HepG2 (cell line): ENCODE measurements around the gene HES7. TPM values are rescaled to one million over a fixed set of nuclear protein-coding genes. Genes with fewer than 3 reads are reported as not detected.

Source experiments
- ATAC-seq: fragments of 200-7000 bp; cut with Tn5 transposase; 3 replicates; pipeline ENCODE4 v1.9.1; 2020; ENCODE audit warnings: mild to moderate bottlenecking, moderate library complexity
- BruUV-seq: library from RNA; stranded (reverse); fragments of 400-500 nt; replicated peaks from 2 replicates; lab custom pipeline; 2021; lab: Mats Ljungman, UMichigan
- CTCF ChIA-PET: fragments of 300-600 bp; formaldehyde crosslinking; extraction: SDS; loops from one replicate; lab custom pipeline; 2021; ENCODE audit warnings: low total read pairs, inconsistent platforms, low intra/inter-chr PET ratio; lab: Yijun Ruan, JAX
- POLR2A ChIA-PET: fragments of 350-600 bp; sonication (Branson Sonifier 250); formaldehyde crosslinking; loops from one replicate; lab custom pipeline; 2020; ENCODE audit warnings: antibody characterized with exemption, inconsistent platforms; lab: Yijun Ruan, JAX
- DNase-seq: peaks from one replicate; pipeline ENCODE4 v3.0.0-alpha.2; 2015; ENCODE audit warnings: low spot score
- FAIRE-seq: peaks from 3 replicates; lab custom pipeline; 2011; peaks lifted over from hg19 to GRCh38; lab: Jason Lieb, UNC
- H2AFZ ChIP-seq: one replicate; pipeline ENCODE4 v1.6.1; 2011; ENCODE audit warnings: low read length, inconsistent platforms
- H3K27ac ChIP-seq: fragments of 300-600 bp; 3 replicates; pipeline ENCODE4 v1.8.0; 2011; ENCODE audit warnings: mixed run types, mild to moderate bottlenecking, mixed read lengths, low read length, inconsistent platforms; ENCODE audit not compliant: insufficient read depth; ENCODE audit errors: extremely low read length
- H3K27me3 ChIP-seq, 2 experiments: fragments of 200-600 bp in 1 of 2; 2 replicates in 1 of 2; 3 replicates in 1 of 2; pipeline versions ENCODE4 v1.6.0 to v1.8.0; 2011; ENCODE audit warnings: low read length in 2 of 2, mild to moderate bottlenecking in 2 of 2, moderate library complexity in 2 of 2, inconsistent platforms in 1 of 2; ENCODE audit not compliant: insufficient read depth in 2 of 2, control insufficient read depth in 1 of 2
- H3K36me3 ChIP-seq, 2 experiments: fragments of 200-600 bp in 1 of 2; replicated peaks in 1 of 2; 2 replicates in 1 of 2; 3 replicates in 1 of 2; pipeline versions ENCODE4 v1.5.1 to v1.8.0; 2011; ENCODE audit warnings: low read length in 2 of 2, inconsistent platforms in 1 of 2; ENCODE audit not compliant: insufficient read depth in 2 of 2, control insufficient read depth in 1 of 2
- H3K4me1 ChIP-seq: 2 replicates; pipeline ENCODE4 v1.5.1; 2012; ENCODE audit warnings: low read length, inconsistent platforms; ENCODE audit not compliant: insufficient read depth
- H3K4me2 ChIP-seq: 2 replicates; pipeline ENCODE4 v1.6.0; 2011; ENCODE audit warnings: low read depth, low read length, inconsistent platforms
- H3K4me3 ChIP-seq, 3 experiments: fragments of 200-600 bp in 1 of 3; sonication (generic), shearing (Covaris generic) in 1 of 3; replicated peaks in 1 of 3; 2 replicates each; pipeline ENCODE4 v1.5.1; 2011 to 2016; ENCODE audit warnings: low read length in 3 of 3, inconsistent platforms in 2 of 3, low read depth in 2 of 3, mild to moderate bottlenecking in 2 of 3, control low read depth in 1 of 3, mixed read lengths in 1 of 3; ENCODE audit not compliant: insufficient read depth in 1 of 3
- H3K79me2 ChIP-seq: one replicate; pipeline ENCODE4 v1.6.1; 2011; ENCODE audit warnings: low read length, inconsistent platforms; ENCODE audit not compliant: insufficient read depth
- H3K9ac ChIP-seq: 2 replicates; pipeline ENCODE4 v1.6.0; 2011; ENCODE audit warnings: mild to moderate bottlenecking, low read depth, low read length, inconsistent platforms; ENCODE audit not compliant: insufficient read depth
- H3K9me3 ChIP-seq: 2 replicates; pipeline ENCODE4 v1.5.1; 2012; ENCODE audit warnings: mild to moderate bottlenecking, low read length
- H4K20me1 ChIP-seq: 2 replicates; pipeline ENCODE4 v1.6.0; 2011; ENCODE audit warnings: inconsistent platforms, mild to moderate bottlenecking, low read length, moderate library complexity; ENCODE audit not compliant: insufficient read depth
- BCL6 ChIP-seq: IDR thresholded peaks from 2 replicates; pipeline ENCODE4 v1.6.1; 2016; ENCODE audit warnings: missing genetic modification reagents, missing compliant biosample characterization
- CREB3 ChIP-seq: sonication (generic); formaldehyde crosslinking; IDR thresholded peaks from 2 replicates; pipeline ENCODE4 v1.5.0; 2020; ENCODE audit warnings: missing genetic modification reagents
- DNMT1 ChIP-seq: sonication (generic); formaldehyde crosslinking; IDR thresholded peaks from 2 replicates; pipeline ENCODE4 v1.5.1; 2020; ENCODE audit warnings: mild to moderate bottlenecking, missing genetic modification reagents
- DNMT3B ChIP-seq: conservative IDR thresholded peaks from 2 replicates; pipeline ENCODE4 v1.6.1; 2016; ENCODE audit warnings: missing biosample characterization, control low read depth
- ELF4 ChIP-seq: sonication (generic); formaldehyde crosslinking; IDR thresholded peaks from 2 replicates; pipeline ENCODE4 v1.5.0; 2020; ENCODE audit warnings: missing genetic modification reagents, mild to moderate bottlenecking, moderate library complexity, borderline replicate concordance
- FOSL1 ChIP-seq: sonication (generic); formaldehyde crosslinking; IDR thresholded peaks from 2 replicates; pipeline ENCODE4 v1.9.0; 2021; ENCODE audit warnings: missing genetic modification reagents, borderline replicate concordance
- GATA4 ChIP-seq: sonication (generic); IDR thresholded peaks from 2 replicates; pipeline ENCODE4 v1.6.1; 2016; ENCODE audit warnings: antibody characterized with exemption, low read depth, borderline replicate concordance
- GFI1 ChIP-seq: sonication (generic); formaldehyde crosslinking; IDR thresholded peaks from 2 replicates; pipeline ENCODE4 v1.5.0; 2020; ENCODE audit warnings: missing genetic modification reagents, mild to moderate bottlenecking, borderline replicate concordance
- KLF11 ChIP-seq: IDR thresholded peaks from 2 replicates; pipeline ENCODE4 v1.6.1; 2016; ENCODE audit warnings: missing compliant biosample characterization
- MED1 ChIP-seq: sonication (generic); formaldehyde crosslinking; IDR thresholded peaks from 2 replicates; pipeline ENCODE4 v1.4.0; 2020; ENCODE audit warnings: missing genetic modification reagents
- MXD4 ChIP-seq: IDR thresholded peaks from 2 replicates; pipeline ENCODE4 v1.6.1; 2016; ENCODE audit warnings: mild to moderate bottlenecking, missing biosample characterization, missing genetic modification reagents
- NCOA2 ChIP-seq: sonication (generic); formaldehyde crosslinking; IDR thresholded peaks from 2 replicates; pipeline ENCODE4 v1.8.0; 2022; ENCODE audit warnings: inconsistent platforms
- NFYB ChIP-seq: sonication (generic); formaldehyde crosslinking; IDR thresholded peaks from 2 replicates; pipeline ENCODE4 v1.4.0; 2020; ENCODE audit warnings: missing genetic modification reagents
- NONO ChIP-seq, 2 experiments: fragments of 450-650 bp in 1 of 2; sonication (generic) in 1 of 2; formaldehyde crosslinking in 1 of 2; IDR thresholded peaks in 1 of 2; conservative IDR thresholded peaks in 1 of 2; 2 replicates each; pipeline versions ENCODE4 v1.6.1 to v1.8.0; 2017 to 2022; ENCODE audit warnings: mild to moderate bottlenecking in 1 of 2, missing genetic modification reagents in 1 of 2, moderate library complexity in 1 of 2
- NPAS2 ChIP-seq: sonication (generic); formaldehyde crosslinking; IDR thresholded peaks from 2 replicates; pipeline ENCODE4 v1.8.0; 2022; ENCODE audit warnings: mild to moderate bottlenecking, missing genetic modification reagents, borderline replicate concordance
- SYNCRIP ChIP-seq: fragments of 200-400 bp; formaldehyde crosslinking; IDR thresholded peaks from 2 replicates; pipeline ENCODE4 v1.6.1; 2018; ENCODE audit warnings: mild to moderate bottlenecking, low read depth, low read length; ENCODE audit not compliant: insufficient read depth
- ZFP37 ChIP-seq: sonication (generic); formaldehyde crosslinking; IDR thresholded peaks from 2 replicates; pipeline ENCODE4 v1.4.0; 2020; ENCODE audit warnings: missing genetic modification reagents, borderline replicate concordance
- ZKSCAN1 ChIP-seq: fragments of 150-350 bp; IDR thresholded peaks from 2 replicates; pipeline ENCODE4 v1.6.1; 2014; ENCODE audit warnings: low read length
- ZNF121 ChIP-seq: sonication (generic); formaldehyde crosslinking; IDR thresholded peaks from 2 replicates; pipeline ENCODE4 v1.5.0; 2020; ENCODE audit warnings: mild to moderate bottlenecking, missing genetic modification reagents
- ZNF136 ChIP-seq: sonication (generic); formaldehyde crosslinking; IDR thresholded peaks from 2 replicates; pipeline ENCODE4 v1.8.1; 2022; ENCODE audit warnings: low read depth, mild to moderate bottlenecking, moderate library complexity, missing genetic modification reagents
- ZNF788 ChIP-seq: sonication (generic); formaldehyde crosslinking; IDR thresholded peaks from 2 replicates; pipeline ENCODE4 v1.5.0; 2020; ENCODE audit warnings: mild to moderate bottlenecking, missing genetic modification reagents, borderline replicate concordance
- ZNF839 ChIP-seq: sonication (generic); formaldehyde crosslinking; IDR thresholded peaks from 2 replicates; pipeline ENCODE4 v1.4.0; 2020; ENCODE audit warnings: missing genetic modification reagents, mild to moderate bottlenecking, borderline replicate concordance
- ZSCAN29 ChIP-seq: sonication (generic); formaldehyde crosslinking; conservative IDR thresholded peaks from 2 replicates; pipeline ENCODE4 v1.4.0; 2020; ENCODE audit warnings: mild to moderate bottlenecking, missing genetic modification reagents
- WGBS: methylation state at CpG from one replicate; pipeline ENCODE4 v1.1.6; 2017; ENCODE audit warnings: low lambda C conversion rate; 5-methylcytosine and 5-hydroxymethylcytosine counted together
- in situ Hi-C: cut with HindIII; loops from 2 replicates; pipeline ENCODE4 v1.10.0; 2017; ENCODE audit warnings: low pct_unique_long_range_greater_than_20kb; ENCODE audit not compliant: extremely low pct_ligation_motif_present
- intact Hi-C: fragments of 100-400 bp; cut with micrococcal nuclease; formaldehyde crosslinking; loops from one replicate; pipeline ENCODE4 v1.10.0; 2022; ENCODE audit not compliant: unreplicated experiment
- polyA plus RNA-seq, 8 experiments: library from polyadenylated mRNA; depleted of rRNA in 3 of 8; stranded (reverse) in 7 of 8; unstranded in 1 of 8; fragments of >200 nt; fragmentation: Illumina TruSeq in 4 of 8; extraction: Trizol in 4 of 8; gene quantifications; 2 replicates each; pipeline versions ENCODE4 v1.2.1 to v1.2.3, GENCODE V29; 2011 to 2016; ENCODE audit warnings: low read depth in 4 of 8, missing spikeins in 1 of 8, mixed read lengths in 1 of 8; ENCODE audit not compliant: insufficient read depth in 1 of 8
- total RNA-seq, 5 experiments: library from RNA; depleted of rRNA; stranded (reverse); fragments of >200 nt; fragmentation: Illumina TruSeq; extraction: Trizol; gene quantifications; 2 replicates each; pipeline ENCODE4 v1.2.3, GENCODE V29; 2016; ENCODE audit warnings: low read depth in 1 of 5

HES7 gene
- total and polyA plus RNA-seq, 2 of the 13 experiments (the other 11 are each of a cell fraction or from before 2014, with no cell fraction given) = not detected

GRCh38 chr17:8138672-8139371 lies 14.9 kb upstream of the HES7 start:
- peak overlapping the region; percentile 71 to 86 (median 79) for H3K4me3 ChIP-seq
- in situ Hi-C loops = no loop called here
- intact Hi-C loops = loop anchor here (1.0 to 5.0 kb wide), 4 partner anchors 13 to 48 kb away; partner anchors contain the start of genes HES7 and PER1
- TF ChIP-seq NCOA2 = no peak
- TF ChIP-seq GATA4 = no peak
- peak; percentile 67; the same call in 1 of the 2 replicates for TF ChIP-seq GFI1 (CRISPR knock-in tag)
- no peak for TF ChIP-seq SYNCRIP
- TF ChIP-seq ZFP37 (CRISPR knock-in tag) = peak; percentile 36; the same call in 1 of the 2 replicates
- TF ChIP-seq NPAS2 = no peak
- TF ChIP-seq KLF11 (CRISPR knock-in tag) = no peak; the same call in 1 of the 2 replicates
- peak; percentile 84; the same call in 1 of the 2 replicates for TF ChIP-seq ZNF788 (CRISPR knock-in tag)
- no peak for TF ChIP-seq ZNF839 (CRISPR knock-in tag)
- TF ChIP-seq NONO (IDR thresholded peaks at IDR 0.05) = no peak
- no peak; the same call in 1 of the 2 replicates for TF ChIP-seq NONO (CRISPR knock-in tag; conservative IDR thresholded peaks at IDR 0.05)
- peak; percentile 40; the same call in 1 of the 2 replicates for TF ChIP-seq BCL6 (CRISPR knock-in tag)
- no peak; the same call in 1 of the 2 replicates for TF ChIP-seq CREB3 (CRISPR knock-in tag)
- TF ChIP-seq ZNF121 = peak; percentile 44; the same call in 1 of the 2 replicates
- TF ChIP-seq DNMT1 = no peak
- TF ChIP-seq ZNF136 (CRISPR knock-in tag) = no peak
- TF ChIP-seq DNMT3B (CRISPR knock-in tag) = no peak
- TF ChIP-seq ZKSCAN1 = no peak
- peak; percentile 84; the same call in 1 of the 2 replicates for TF ChIP-seq ZSCAN29 (CRISPR knock-in tag)
- TF ChIP-seq MXD4 (CRISPR knock-in tag) = 0 out of 2 replicates have a peak, but pooled peaks have one; percentile 31
- no peak for TF ChIP-seq FOSL1
- TF ChIP-seq NFYB (CRISPR knock-in tag) = peak; percentile 40
- TF ChIP-seq ELF4 = no peak
- TF ChIP-seq MED1 (CRISPR knock-in tag) = peak; percentile 83

More at GRCh38 chr17:8138672-8139371, 14.9 kb upstream of the HES7 start:
- Histone ChIP-seq H3K36me3 (peaks cover 1 to 4% of the 10 kb centered on the region in 2 experiments; a peak in 2 of 5 replicates), H3K4me2 (peak overlapping the region; percentile 95), H3K9ac (peak overlapping the region; percentile 73), H3K27ac (peak overlapping the region; percentile 74), H3K4me1 (peaks cover 36% of the 10 kb centered on the region), H3K9me3 (no peaks in the 10 kb centered on the region), H3K79me2 (no peaks in the 10 kb centered on the region), H2AFZ (peak overlapping the region; percentile 76), H4K20me1 (0 out of 2 replicates have a peak, but pooled peaks cover 3% of the 10 kb centered on the region), H3K27me3 (no peaks in the 10 kb centered on the region; a peak in 1 of 5 replicates)
- ATAC-seq (peak; percentile 93), FAIRE-seq (peak; percentile 93), DNase-seq (peak; percentile 96)
- no TSS peak for BruUV-seq
- WGBS = 2% methylated on average over 29 of the region's 46 CpGs
- ChIA-PET POLR2A (interaction anchor here (0.9 to 3.2 kb wide), 6 partner anchors 13 to 53 kb away, joined by 4 to 18 read pairs (median 9); partner anchors contain the start of gene PER1), CTCF (interaction anchor here (0.6 to 2.4 kb wide), 8 partner anchors 18 to 395 kb away, joined by 3 to 28 read pairs (median 4); partner anchors contain the start of gene VAMP2)
